NCI-H1092 treated with DMSO at 0.1 percent for 48 hours (cell line): ENCODE results near the gene RPS6KC1.
"Not testable (repeated sequence)": the region's sequence is repeated elsewhere in the genome, so short reads cannot be mapped to it uniquely, and the experiment has no call there.

Experiments used
- DNase-seq: peaks from one replicate; lab custom pipeline; 2025; lab: John Stamatoyannopoulos, UW

RPS6KC1 gene

GRCh38 chr1:213106298-213106697 lies 55.3 kb downstream of the RPS6KC1 start:
- no peak for DNase-seq

GRCh38 chr1:213107613-213108012 lies 56.6 kb downstream of the RPS6KC1 start:
- DNase-seq: no peak

- no peak for DNase-seq
Measured at GRCh38 chr1:213110349-213111300, 59.6 kb downstream of the RPS6KC1 start.

- no peak for DNase-seq
Measured at GRCh38 chr1:213111502-213111901, 60.5 kb downstream of the RPS6KC1 start.

GRCh38 chr1:213112723-213113122 lies 61.7 kb downstream of the RPS6KC1 start:
- not testable (repeated sequence) for DNase-seq

GRCh38 chr1:213117699-213118180 lies 66.7 kb downstream of the RPS6KC1 start:
- not testable (repeated sequence) for DNase-seq

GRCh38 chr1:213119794-213120193 lies 68.8 kb downstream of the RPS6KC1 start:
- DNase-seq: no peak

GRCh38 chr1:213120386-213120785 lies 69.3 kb downstream of the RPS6KC1 start:
- no peak for DNase-seq

GRCh38 chr1:213120961-213121360 lies 69.9 kb downstream of the RPS6KC1 start:
- DNase-seq: no peak

- peak; percentile 56 for DNase-seq
Measured at GRCh38 chr1:213122514-213122929, 71.5 kb downstream of the RPS6KC1 start.

GRCh38 chr1:213123087-213123486 lies 72.0 kb downstream of the RPS6KC1 start:
- no peak for DNase-seq

GRCh38 chr1:213123536-213123935 lies 72.5 kb downstream of the RPS6KC1 start:
- no peak for DNase-seq

- DNase-seq: no peak
Measured at GRCh38 chr1:213124590-213124989, 73.5 kb downstream of the RPS6KC1 start.

- DNase-seq: no peak
Measured at GRCh38 chr1:213125643-213126042, 74.6 kb downstream of the RPS6KC1 start.

- DNase-seq: no peak
Measured at GRCh38 chr1:213127074-213127473, 76.0 kb downstream of the RPS6KC1 start.

GRCh38 chr1:213131851-213132655 lies 81.0 kb downstream of the RPS6KC1 start:
- peak; percentile 50 for DNase-seq

- DNase-seq: no peak
Measured at GRCh38 chr1:213135572-213135971, 84.5 kb downstream of the RPS6KC1 start.

- DNase-seq: no peak
Measured at GRCh38 chr1:213136190-213136917, 85.3 kb downstream of the RPS6KC1 start.

- peak; percentile 31 for DNase-seq
Measured at GRCh38 chr1:213138391-213138790, 87.3 kb downstream of the RPS6KC1 start.

GRCh38 chr1:213138892-213139291 lies 87.9 kb downstream of the RPS6KC1 start:
- DNase-seq: no peak

- DNase-seq: no peak
Measured at GRCh38 chr1:213148905-213149304, 97.9 kb downstream of the RPS6KC1 start.

GRCh38 chr1:213150090-213150489 lies 99.0 kb downstream of the RPS6KC1 start:
- DNase-seq: not testable (repeated sequence)
